GM23338 (cell line): ENCODE data around the gene PANK1. TPM values are rescaled to one million over a fixed set of nuclear protein-coding genes. Genes with fewer than 3 reads are reported as not detected.

Experiments used
- ATAC-seq: fragments of 200-7000 bp; cut with Tn5 transposase; 3 replicates; pipeline ENCODE4 v1.9.1; 2020
- DNase-seq: peaks from one replicate; pipeline ENCODE4 v3.0.0-alpha.2; 2015; ENCODE audit warnings: low spot score
- H2AFZ ChIP-seq: fragments of 200-600 bp; sonication (generic); 2 replicates; pipeline ENCODE4 v1.8.0; 2016; ENCODE audit warnings: antibody characterized with exemption, mild to moderate bottlenecking, moderate library complexity
- H3F3A ChIP-seq: fragments of 200-600 bp; sonication (generic); replicated peaks from 2 replicates; pipeline ENCODE4 v1.8.0; 2017; ENCODE audit warnings: antibody characterized with exemption, mixed run types, low read depth
- H3K27ac ChIP-seq: fragments of 200-600 bp; sonication (generic); 2 replicates; pipeline ENCODE4 v1.6.1; 2016; ENCODE audit warnings: low read depth
- H3K27me3 ChIP-seq: fragments of 200-600 bp; sonication (generic); 2 replicates; pipeline ENCODE4 v1.8.0; 2016; ENCODE audit warnings: mild to moderate bottlenecking, mixed run types, moderate library complexity; ENCODE audit not compliant: insufficient read depth
- H3K36me3 ChIP-seq: fragments of 200-600 bp; sonication (generic); 2 replicates; pipeline ENCODE4 v1.8.0; 2016; ENCODE audit warnings: mild to moderate bottlenecking; ENCODE audit not compliant: insufficient read depth
- H3K4me1 ChIP-seq: fragments of 200-600 bp; sonication (generic); 2 replicates; pipeline ENCODE4 v1.8.0; 2016; ENCODE audit warnings: mild to moderate bottlenecking, moderate library complexity; ENCODE audit not compliant: insufficient read depth
- H3K4me2 ChIP-seq: fragments of 200-600 bp; sonication (generic); 2 replicates; pipeline ENCODE4 v1.7.1; 2017; ENCODE audit warnings: mixed run types
- H3K4me3 ChIP-seq: fragments of 200-600 bp; sonication (generic); 2 replicates; pipeline ENCODE4 v1.6.1; 2016; ENCODE audit warnings: mixed run types
- H3K79me2 ChIP-seq: fragments of 200-600 bp; sonication (generic); replicated peaks from 2 replicates; pipeline ENCODE4 v1.8.0; 2017; ENCODE audit warnings: mild to moderate bottlenecking; ENCODE audit not compliant: insufficient read depth
- H3K9me2 ChIP-seq: fragments of 200-600 bp; sonication (generic); 2 replicates; pipeline ENCODE4 v1.8.0; 2017; ENCODE audit not compliant: insufficient read depth
- H4K20me1 ChIP-seq: fragments of 200-600 bp; sonication (generic); replicated peaks from 2 replicates; pipeline ENCODE4 v1.8.0; 2017; ENCODE audit warnings: mild to moderate bottlenecking; ENCODE audit not compliant: insufficient read depth
- H3K27ac Mint-ChIP-seq: 2 replicates; pipeline ENCODE4 v1.8.0; 2020; ENCODE audit warnings: inconsistent platforms, mild to moderate bottlenecking, moderate library complexity, mixed read lengths
- H3K27me3 Mint-ChIP-seq: 3 replicates; pipeline ENCODE4 v1.8.0; 2022; ENCODE audit warnings: low read depth, mild to moderate bottlenecking, moderate library complexity, mixed read lengths, inconsistent platforms; ENCODE audit not compliant: insufficient read depth, poor library complexity
- H3K36me3 Mint-ChIP-seq: 3 replicates; pipeline ENCODE4 v1.8.0; 2021; ENCODE audit warnings: low read depth, mild to moderate bottlenecking, inconsistent platforms, moderate library complexity, mixed read lengths
- H3K4me1 Mint-ChIP-seq: 3 replicates; pipeline ENCODE4 v1.8.0; 2020; ENCODE audit warnings: mild to moderate bottlenecking, inconsistent platforms, mixed read lengths
- H3K4me3 Mint-ChIP-seq: 3 replicates; pipeline ENCODE4 v1.8.0; 2021; ENCODE audit warnings: moderate library complexity, mild to moderate bottlenecking, inconsistent platforms, mixed read lengths
- H3K9me3 Mint-ChIP-seq: 3 replicates; pipeline ENCODE4 v1.8.0; 2020; ENCODE audit warnings: moderate library complexity, mild to moderate bottlenecking, inconsistent platforms, mixed read lengths
- EZH2 ChIP-seq: fragments of 200-600 bp; sonication (generic); IDR thresholded peaks from one replicate; pipeline ENCODE4 v1.8.0; 2017; ENCODE audit warnings: antibody characterized with exemption, mild to moderate bottlenecking, low read depth; ENCODE audit not compliant: unreplicated experiment
- EZH2phosphoT487 ChIP-seq: fragments of 200-600 bp; sonication (generic); IDR thresholded peaks from one replicate; pipeline ENCODE4 v1.8.1; 2018; ENCODE audit warnings: antibody characterized with exemption; ENCODE audit not compliant: unreplicated experiment
- JUNB ChIP-seq: IDR thresholded peaks from one replicate; pipeline ENCODE4 v1.6.1; 2016; ENCODE audit warnings: antibody characterized with exemption; ENCODE audit not compliant: unreplicated experiment
- POLR2AphosphoS5 ChIP-seq: IDR thresholded peaks from 2 replicates; pipeline ENCODE4 v1.6.1; 2016; ENCODE audit warnings: antibody characterized with exemption, low read depth
- STAT1 ChIP-seq: IDR thresholded peaks from one replicate; pipeline ENCODE4 v1.6.1; 2016; ENCODE audit warnings: antibody characterized with exemption; ENCODE audit not compliant: unreplicated experiment
- ZNF114 ChIP-seq: fragments of 250-450 bp; sonication (Bioruptor Pico); IDR thresholded peaks from 2 replicates; pipeline ENCODE4 v1.5.0; 2020; ENCODE audit warnings: mild to moderate bottlenecking, moderate library complexity
- ZNF331 ChIP-seq: fragments of 250-450 bp; sonication (Bioruptor Pico); IDR thresholded peaks from 2 replicates; pipeline ENCODE4 v1.5.0; 2020; ENCODE audit warnings: low read depth, mild to moderate bottlenecking, moderate library complexity
- polyA plus RNA-seq: library from polyadenylated mRNA; unstranded; fragments of >200 nt; fragmentation: Nextera tagmentation; extraction: Ambion mirVana; gene quantifications from 2 replicates; pipeline ENCODE4 v1.2.1, GENCODE V29; 2016
- total RNA-seq: library from RNA; depleted of rRNA; stranded (reverse); fragments of >200 nt; shearing (Covaris generic); gene quantifications from 2 replicates; pipeline ENCODE4 v1.2.3, GENCODE V29; 2014
- TF ChIP-seq, protein P1 (sequence below), 2 experiments: fragments of 200-600 bp in 1 of 2; sonication (generic) in 1 of 2; conservative IDR thresholded peaks; 2 replicates each; pipeline versions ENCODE4 v1.5.1 to v1.6.1; 2016 to 2017; ENCODE audit warnings: antibody characterized with exemption in 2 of 2, low read depth in 2 of 2, mild to moderate bottlenecking in 2 of 2, moderate library complexity in 1 of 2
- TF ChIP-seq, protein P2 (sequence below): IDR thresholded peaks from 2 replicates; pipeline ENCODE4 v1.6.1; 2016; ENCODE audit warnings: antibody characterized with exemption

Gene PANK1
- total and polyA plus RNA-seq, 2 experiments from 2014 or later: 15.2 to 44.7 TPM

DNA sequence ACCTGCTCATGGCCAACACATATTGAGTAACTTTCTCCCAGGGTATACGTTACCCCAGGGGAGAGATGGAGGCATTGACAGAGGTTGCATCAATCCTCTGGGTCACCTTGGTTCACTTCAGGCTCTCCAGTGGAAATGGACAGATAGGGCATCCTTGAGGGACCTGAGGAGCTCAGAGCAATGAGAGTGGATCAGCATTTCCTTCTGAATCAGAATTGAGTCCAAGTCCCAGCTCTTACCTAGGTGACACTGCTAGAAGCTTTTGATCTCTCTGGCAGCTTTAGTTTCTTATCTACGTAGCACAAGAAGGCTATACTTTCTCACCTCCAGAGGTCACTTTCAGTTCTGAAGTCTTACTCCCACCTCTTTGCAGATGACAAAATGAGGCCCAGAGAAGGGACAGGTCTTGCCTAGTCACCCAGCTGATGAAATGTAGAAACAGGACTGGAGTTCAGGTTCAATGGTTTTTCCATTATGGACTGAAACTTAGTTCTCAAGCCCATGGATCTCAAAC is 35.2 kb downstream of the PANK1 start:
- Histone ChIP-seq H3K27ac (no peak overlapping the region), H2AFZ (no peak overlapping the region), H3F3A (no peaks in the 10 kb centered on the region), H3K4me1 (peaks cover 11% of the 10 kb centered on the region), H3K36me3 (peaks cover 19% of the 10 kb centered on the region), H3K4me3 (no peak overlapping the region), H3K9me2 (no peaks in the 10 kb centered on the region), H3K4me2 (no peak overlapping the region), H3K79me2 (peaks cover 59% of the 10 kb centered on the region), H3K27me3 (no peaks in the 10 kb centered on the region), H4K20me1 (peaks cover 15% of the 10 kb centered on the region)
- no peak for DNase-seq
- Mint-ChIP-seq H3K4me3 (no peak overlapping the region), H3K27ac (no peak overlapping the region; the same call in 1 of the 2 replicates), H3K36me3 (peaks cover 54% of the 10 kb centered on the region), H3K4me1 (peaks cover 13% of the 10 kb centered on the region; the same call in 2 of the 3 replicates), H3K9me3 (no peaks in the 10 kb centered on the region), H3K27me3 (no peaks in the 10 kb centered on the region)
- TF ChIP-seq EZH2phosphoT487: no peak
- TF ChIP-seq, protein P1, sequence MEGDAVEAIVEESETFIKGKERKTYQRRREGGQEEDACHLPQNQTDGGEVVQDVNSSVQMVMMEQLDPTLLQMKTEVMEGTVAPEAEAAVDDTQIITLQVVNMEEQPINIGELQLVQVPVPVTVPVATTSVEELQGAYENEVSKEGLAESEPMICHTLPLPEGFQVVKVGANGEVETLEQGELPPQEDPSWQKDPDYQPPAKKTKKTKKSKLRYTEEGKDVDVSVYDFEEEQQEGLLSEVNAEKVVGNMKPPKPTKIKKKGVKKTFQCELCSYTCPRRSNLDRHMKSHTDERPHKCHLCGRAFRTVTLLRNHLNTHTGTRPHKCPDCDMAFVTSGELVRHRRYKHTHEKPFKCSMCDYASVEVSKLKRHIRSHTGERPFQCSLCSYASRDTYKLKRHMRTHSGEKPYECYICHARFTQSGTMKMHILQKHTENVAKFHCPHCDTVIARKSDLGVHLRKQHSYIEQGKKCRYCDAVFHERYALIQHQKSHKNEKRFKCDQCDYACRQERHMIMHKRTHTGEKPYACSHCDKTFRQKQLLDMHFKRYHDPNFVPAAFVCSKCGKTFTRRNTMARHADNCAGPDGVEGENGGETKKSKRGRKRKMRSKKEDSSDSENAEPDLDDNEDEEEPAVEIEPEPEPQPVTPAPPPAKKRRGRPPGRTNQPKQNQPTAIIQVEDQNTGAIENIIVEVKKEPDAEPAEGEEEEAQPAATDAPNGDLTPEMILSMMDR (conservative IDR thresholded peaks at IDR 0.05; ENCODE audit: low read depth in 2 of 2): peak in 1 of 2 experiments; percentile 13; a peak in 1 of 4 replicates
- ATAC-seq: no peak

DNA sequence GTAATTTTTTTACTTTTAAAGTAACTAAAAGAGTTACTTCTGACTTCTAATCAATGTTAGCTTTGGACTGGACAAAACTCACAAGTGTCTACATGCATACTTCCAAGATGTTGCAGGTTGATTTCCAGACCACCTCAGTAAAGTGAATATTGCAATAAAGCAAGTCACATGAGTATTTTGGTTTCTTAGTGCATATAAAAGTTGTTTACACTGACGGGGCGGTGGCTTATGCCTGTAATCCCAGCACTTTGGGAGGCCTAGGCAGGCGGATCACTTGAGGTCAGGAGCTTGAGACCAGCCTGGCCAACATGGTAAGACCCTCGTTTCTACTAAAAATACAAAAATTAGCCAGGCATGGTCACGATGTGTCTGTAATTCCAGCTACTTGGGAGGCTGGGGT is 40.8 kb downstream of the PANK1 start:
- ATAC-seq (no peak), DNase-seq (no peak)
- Histone ChIP-seq H3K9me2 (no peaks in the 10 kb centered on the region), H3K4me1 (no peaks in the 10 kb centered on the region), H4K20me1 (peaks cover 5% of the 10 kb centered on the region; the same call in 1 of the 2 replicates), H3F3A (no peaks in the 10 kb centered on the region), H3K36me3 (peaks cover 4% of the 10 kb centered on the region; the same call in 1 of the 2 replicates), H3K4me3 (no peak overlapping the region), H2AFZ (no peak overlapping the region), H3K27me3 (no peaks in the 10 kb centered on the region), H3K27ac (no peak overlapping the region), H3K79me2 (peaks cover 47% of the 10 kb centered on the region), H3K4me2 (no peak overlapping the region)
- Mint-ChIP-seq H3K27me3 (no peaks in the 10 kb centered on the region), H3K4me3 (no peak overlapping the region), H3K27ac (no peak overlapping the region), H3K4me1 (no peaks in the 10 kb centered on the region), H3K36me3 (peaks cover 30% of the 10 kb centered on the region), H3K9me3 (no peaks in the 10 kb centered on the region)
- no peak for TF ChIP-seq ZNF114 (CRISPR knock-in tag)
- no peak for TF ChIP-seq ZNF331

DNA sequence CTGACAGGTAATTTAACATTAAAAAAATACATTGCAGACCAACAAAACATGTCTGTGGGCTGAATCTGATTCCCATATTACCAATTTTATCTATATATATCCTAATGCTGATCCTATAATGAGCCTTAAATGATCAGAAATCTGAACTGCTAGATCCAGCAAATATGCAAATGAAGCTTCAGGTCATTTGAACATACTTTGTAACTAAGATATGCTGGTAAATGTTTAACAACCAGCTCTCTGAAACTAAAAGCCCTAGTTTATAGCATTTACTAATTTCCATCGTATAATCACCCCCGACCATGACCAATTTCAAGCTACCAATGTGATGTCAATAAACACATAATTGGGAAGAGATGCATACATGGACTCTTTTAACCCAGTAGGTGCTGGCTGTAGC is 42.1 kb downstream of the PANK1 start:
- H3K27ac Mint-ChIP-seq: no peak overlapping the region
- Histone ChIP-seq H3K4me1 (no peaks in the 10 kb centered on the region), H3K9me2 (no peaks in the 10 kb centered on the region), H3K36me3 (peaks cover 12% of the 10 kb centered on the region; the same call in 1 of the 2 replicates), H4K20me1 (peaks cover 5% of the 10 kb centered on the region), H3K4me3 (no peak overlapping the region), H2AFZ (no peak overlapping the region), H3F3A (no peaks in the 10 kb centered on the region), H3K4me2 (no peak overlapping the region), H3K27ac (no peak overlapping the region), H3K79me2 (peaks cover 47% of the 10 kb centered on the region), H3K27me3 (no peaks in the 10 kb centered on the region)
- no peaks in the 10 kb centered on the region for H3K27me3 Mint-ChIP-seq
- no peak for DNase-seq
- peaks cover 30% of the 10 kb centered on the region for H3K36me3 Mint-ChIP-seq
- no peak overlapping the region for H3K4me3 Mint-ChIP-seq
- no peaks in the 10 kb centered on the region for H3K9me3 Mint-ChIP-seq
- ATAC-seq: no peak
- no peaks in the 10 kb centered on the region for H3K4me1 Mint-ChIP-seq
- no peak for TF ChIP-seq EZH2
- TF ChIP-seq, protein P2, sequence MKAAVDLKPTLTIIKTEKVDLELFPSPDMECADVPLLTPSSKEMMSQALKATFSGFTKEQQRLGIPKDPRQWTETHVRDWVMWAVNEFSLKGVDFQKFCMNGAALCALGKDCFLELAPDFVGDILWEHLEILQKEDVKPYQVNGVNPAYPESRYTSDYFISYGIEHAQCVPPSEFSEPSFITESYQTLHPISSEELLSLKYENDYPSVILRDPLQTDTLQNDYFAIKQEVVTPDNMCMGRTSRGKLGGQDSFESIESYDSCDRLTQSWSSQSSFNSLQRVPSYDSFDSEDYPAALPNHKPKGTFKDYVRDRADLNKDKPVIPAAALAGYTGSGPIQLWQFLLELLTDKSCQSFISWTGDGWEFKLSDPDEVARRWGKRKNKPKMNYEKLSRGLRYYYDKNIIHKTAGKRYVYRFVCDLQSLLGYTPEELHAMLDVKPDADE: no peak
- no peak for TF ChIP-seq STAT1
- TF ChIP-seq JUNB: no peak
- no peak for TF ChIP-seq ZNF114 (CRISPR knock-in tag)
- TF ChIP-seq POLR2AphosphoS5: no peak
- TF ChIP-seq, protein P1 (conservative IDR thresholded peaks at IDR 0.05; ENCODE audit: low read depth in 2 of 2): no peak
